HG02884 (cell line): ENCODE measurements around the gene DOCK7.
"Not testable (repeated sequence)": the region's sequence is repeated elsewhere in the genome, so short reads cannot be mapped to it uniquely, and the experiment has no call there.

Experiments used
- ATAC-seq: cut with Tn5 transposase; IDR thresholded peaks from one replicate; pipeline ENCODE4 v1.9.1; 2021; ENCODE audit warnings: mild to moderate bottlenecking, moderate library complexity; ENCODE audit not compliant: unreplicated experiment

The DOCK7 gene

GRCh38 chr1:62610588-62610987, 77.6 kb downstream of the DOCK7 start:
- not testable (repeated sequence) for ATAC-seq

- ATAC-seq, result no peak
Measured at GRCh38 chr1:62608905-62609304, 79.3 kb downstream of the DOCK7 start.

GRCh38 chr1:62601457-62601856, 86.7 kb downstream of the DOCK7 start:
- no peak for ATAC-seq

GRCh38 chr1:62599044-62599443, 89.1 kb downstream of the DOCK7 start:
- no peak for ATAC-seq

GRCh38 chr1:62597281-62597680, 90.9 kb downstream of the DOCK7 start, which contains the start of gene ANGPTL3:
Gene ANGPTL3, plus strand, starts transcription at chr1:62597520. Its CDS starts 47 bp downstream, at chr1:62597567.
- no peak for ATAC-seq

- ATAC-seq, result no peak
Measured at GRCh38 chr1:62595647-62596046, 92.5 kb downstream of the DOCK7 start.

DNA sequence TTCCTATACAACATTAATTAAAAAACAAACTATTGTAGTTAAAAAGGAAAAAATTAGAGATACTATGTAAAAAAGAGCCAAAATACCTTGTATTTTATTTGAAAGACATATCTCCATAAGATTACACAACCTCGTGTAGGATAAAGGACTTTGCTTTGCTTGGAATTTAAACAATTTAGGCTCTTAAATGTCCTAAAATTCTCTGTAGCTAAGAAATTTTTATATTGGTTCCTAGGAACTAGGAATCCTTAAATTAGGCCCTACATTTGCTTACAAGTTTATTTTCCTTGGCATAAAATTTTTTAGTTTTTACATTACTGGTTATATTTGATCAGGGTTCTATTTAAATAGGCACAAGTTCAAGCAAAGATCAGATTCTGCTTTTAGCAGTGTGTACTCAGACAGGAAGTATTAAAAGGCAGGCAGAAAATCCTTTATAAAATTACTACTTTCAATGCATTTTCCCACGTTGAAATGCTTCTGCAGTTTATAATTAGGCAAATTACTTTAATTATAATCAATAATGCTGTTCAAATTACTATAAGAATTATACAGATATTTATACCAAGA, 94.3 kb downstream of the DOCK7 start:
- ATAC-seq, result no peak

DNA sequence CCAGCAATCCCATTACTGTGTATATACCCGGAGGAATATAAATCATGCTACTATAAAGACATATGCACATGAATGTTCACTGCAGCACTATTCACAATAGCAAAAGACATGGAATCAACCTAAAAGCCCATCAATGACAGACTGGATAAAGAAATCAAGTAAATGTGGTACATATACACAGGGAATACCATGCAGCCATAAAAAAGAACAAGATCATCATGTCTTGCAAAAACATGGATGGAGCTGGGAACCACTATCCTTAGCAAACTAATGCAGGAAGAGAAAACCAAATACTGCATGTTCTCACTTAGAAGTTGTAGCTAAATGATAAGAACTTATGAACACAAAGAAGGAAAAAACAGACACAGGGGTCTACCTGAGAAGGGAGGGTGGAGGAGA, 97.2 kb downstream of the DOCK7 start:
- ATAC-seq, result no peak

DNA sequence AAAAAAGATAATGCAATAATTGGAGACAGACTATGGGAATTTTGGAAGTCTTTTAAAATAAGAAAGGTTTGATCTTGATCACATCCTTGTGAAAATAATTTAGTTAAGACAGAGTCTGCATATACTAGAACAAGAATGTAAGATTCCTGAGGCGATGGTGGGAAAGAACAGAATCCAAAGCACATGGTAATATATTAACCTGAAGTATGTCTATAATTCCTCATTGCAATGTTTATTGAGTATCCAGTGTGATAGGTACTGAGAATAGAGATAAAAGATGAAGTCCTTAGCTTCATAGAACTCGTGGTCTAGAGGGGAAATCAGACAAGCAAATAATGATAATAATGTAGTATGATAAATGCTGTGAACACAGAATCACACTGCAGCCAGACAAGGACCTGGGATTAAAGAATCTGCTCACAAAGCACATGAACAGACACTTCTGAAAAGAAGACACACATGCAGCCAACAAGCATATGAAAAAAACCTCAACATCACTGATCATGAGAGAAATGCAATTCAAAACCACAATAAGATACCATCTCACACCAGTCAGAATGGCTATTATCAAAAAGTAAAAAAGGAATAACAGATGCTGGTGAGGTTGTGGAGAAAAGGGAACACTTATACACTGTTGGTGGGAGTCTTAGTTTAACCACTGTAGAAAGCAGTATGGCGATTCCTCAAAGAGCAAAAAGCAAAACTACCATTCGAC, 97.8 kb downstream of the DOCK7 start:
- no peak for ATAC-seq

- no peak for ATAC-seq
Measured at GRCh38 chr1:62589321-62589720, 98.9 kb downstream of the DOCK7 start.

DNA sequence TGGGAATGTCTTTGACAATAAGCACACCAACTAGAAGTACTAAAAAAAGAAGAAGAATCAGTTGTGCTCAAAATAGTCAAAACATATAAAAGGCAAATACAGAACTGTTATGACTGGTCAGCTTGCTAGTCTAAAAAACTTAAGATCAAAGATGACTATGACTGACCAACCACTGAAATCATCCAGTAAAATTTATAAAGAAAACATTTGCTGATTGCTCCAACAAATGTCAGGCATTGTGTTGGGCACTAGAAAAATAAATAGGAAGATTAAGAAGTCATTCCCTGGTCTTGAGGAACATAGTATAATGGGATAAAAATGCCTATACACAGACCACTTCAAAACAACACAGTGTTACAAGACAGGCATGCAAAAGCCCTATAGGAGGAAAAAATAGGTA, 100.2 kb downstream of the DOCK7 start:
- ATAC-seq, result no peak

DNA sequence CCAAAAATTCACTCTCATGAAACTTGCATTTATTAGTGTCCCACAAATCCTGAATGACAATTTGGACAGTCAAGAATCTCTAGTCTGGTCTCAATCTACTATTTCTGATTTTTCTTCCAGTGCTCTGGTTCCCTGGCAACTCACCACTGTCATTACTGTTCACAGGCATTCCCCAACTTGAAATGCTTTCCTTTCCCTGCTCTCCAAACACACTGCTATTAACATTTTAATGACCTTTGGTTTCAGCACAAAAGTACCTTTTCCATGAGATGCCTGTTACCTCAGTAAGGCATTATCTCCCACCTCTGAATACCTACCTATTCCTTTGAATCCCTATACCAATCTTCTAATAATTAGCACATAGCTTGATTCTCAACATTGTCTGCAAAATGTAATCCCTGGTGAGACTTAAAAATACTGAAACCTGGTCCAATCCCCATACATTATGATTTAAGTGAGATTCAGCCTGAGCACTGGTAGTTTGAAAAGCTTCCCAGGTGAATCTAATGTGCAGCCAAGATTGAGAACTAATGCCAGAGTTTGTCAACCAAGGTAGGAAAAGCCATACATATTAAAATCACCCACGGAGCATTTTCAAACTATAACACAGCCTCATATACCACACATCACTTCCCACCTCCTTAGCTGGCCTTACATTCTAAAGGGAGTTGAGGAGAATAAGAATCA, 102.6 kb downstream of the DOCK7 start:
- ATAC-seq, result no peak

DNA sequence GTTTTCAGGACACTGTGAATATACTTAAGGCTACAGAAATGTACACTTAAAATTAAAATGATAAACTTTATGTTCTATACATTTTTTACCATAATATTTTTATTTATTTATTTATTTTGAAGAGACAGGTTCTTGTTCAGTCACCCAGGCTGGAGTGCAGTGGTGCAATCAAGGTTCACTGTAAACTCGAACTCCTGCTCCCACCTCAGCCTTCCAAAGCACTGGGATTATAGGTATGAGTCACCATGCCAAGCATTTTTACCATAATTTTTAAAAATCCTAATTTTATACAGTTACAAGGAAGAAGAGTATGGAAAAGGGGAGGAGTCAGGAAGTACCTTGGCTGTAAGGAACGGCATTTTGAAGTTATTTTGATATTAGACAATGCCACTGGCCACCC, 114.5 kb downstream of the DOCK7 start:
- no peak for ATAC-seq

DNA sequence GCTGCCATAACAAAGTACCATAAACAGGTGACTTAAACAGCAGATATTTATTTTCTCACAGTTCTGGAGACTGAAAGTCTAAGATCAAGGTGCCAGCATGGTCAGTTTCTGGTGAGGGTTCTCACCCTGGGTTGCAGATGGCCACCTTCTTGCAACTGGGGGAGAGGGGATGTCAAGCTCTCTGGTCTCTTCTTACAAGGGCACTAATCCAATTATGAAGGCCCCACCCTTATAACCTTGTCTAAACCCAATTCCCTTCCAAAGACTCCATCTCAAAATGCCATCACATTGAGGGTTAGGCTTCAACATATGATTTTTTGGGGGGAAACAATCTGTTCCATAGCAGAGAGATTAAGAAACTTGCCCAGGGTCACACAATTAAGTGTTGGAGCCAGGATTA, 115.7 kb downstream of the DOCK7 start:
- no peak for ATAC-seq

- not testable (repeated sequence) for ATAC-seq
Measured at GRCh38 chr1:62571517-62571916, 116.7 kb downstream of the DOCK7 start.

GRCh38 chr1:62567926-62568325, 120.3 kb downstream of the DOCK7 start:
- not testable (repeated sequence) for ATAC-seq

DNA sequence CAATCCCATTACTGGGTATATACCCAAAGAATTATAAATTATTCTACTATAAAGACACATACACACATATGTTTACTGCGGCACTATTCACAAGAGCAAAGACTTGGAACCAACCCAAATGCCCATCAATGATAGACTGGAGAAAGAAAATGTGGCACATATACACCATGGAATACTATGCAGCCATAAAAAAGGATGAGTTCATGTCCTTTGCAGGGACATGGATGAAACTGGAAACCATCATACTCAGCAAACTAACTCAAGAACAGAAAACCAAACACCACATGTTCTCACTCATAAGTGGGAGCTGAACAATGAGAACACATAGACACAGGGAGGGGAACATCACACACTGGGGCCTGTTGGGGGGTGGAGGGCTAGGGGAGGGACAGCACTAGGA, 121.0 kb downstream of the DOCK7 start:
- not testable (repeated sequence) for ATAC-seq

DNA sequence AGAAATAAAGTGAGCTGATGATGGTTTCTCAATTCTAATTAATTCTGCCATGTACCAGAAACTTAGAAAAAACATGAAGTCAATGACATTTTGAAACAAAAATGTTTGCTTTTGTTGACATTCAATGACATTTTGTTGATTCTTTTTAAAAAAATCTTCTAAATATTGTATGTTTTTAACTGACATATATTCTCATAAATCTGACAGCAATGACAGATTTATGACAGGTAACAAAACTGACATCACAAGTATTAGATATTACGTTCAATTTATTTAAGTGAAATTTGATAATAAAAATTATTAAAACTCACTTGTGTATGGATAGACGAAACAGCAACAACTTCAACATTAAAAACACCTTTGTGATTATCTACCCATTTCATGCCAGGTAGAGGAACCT, 126.9 kb downstream of the DOCK7 start:
- no peak for ATAC-seq

GRCh38 chr1:62544570-62544969, 143.6 kb downstream of the DOCK7 start:
- no peak for ATAC-seq

DNA sequence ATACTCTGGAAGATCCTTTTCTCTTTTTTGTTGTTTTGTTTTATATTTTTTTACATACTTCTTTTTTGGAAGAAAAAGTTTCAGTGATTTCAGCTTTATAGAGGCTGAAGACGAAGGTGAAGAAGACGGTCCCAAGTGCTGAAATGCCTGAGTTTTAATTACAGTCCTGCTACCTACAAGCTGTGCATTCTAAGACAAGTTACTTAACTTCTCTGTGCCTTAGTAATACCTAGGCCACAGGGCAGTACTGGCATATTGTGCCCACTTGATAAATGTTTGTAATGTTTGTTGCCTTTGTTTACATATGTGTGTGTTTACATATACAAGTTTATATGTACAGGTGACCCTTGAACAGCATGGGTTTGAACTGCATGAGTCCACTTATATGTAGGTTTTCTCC, 147.1 kb downstream of the DOCK7 start:
- no peak for ATAC-seq

DNA sequence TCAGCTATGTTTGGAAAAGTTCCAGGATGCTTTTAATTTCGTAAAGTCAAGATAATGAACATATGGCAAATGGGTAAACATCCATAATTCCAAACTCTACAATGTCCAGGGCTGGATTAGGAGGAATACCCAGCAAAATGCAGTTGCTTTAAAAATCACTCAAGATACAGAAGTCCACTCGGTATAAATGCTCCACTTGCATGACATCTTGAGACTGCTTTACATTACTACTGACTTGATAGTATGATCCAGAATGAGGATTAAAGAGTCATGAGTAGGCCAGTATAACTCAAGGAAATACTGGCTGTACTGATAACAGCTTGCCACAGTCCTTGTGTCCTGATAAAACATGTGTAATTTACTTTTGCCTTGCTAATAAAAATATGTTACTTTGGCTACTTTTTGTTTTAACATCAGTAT, 149.1 kb downstream of the DOCK7 start:
- no peak for ATAC-seq

DNA sequence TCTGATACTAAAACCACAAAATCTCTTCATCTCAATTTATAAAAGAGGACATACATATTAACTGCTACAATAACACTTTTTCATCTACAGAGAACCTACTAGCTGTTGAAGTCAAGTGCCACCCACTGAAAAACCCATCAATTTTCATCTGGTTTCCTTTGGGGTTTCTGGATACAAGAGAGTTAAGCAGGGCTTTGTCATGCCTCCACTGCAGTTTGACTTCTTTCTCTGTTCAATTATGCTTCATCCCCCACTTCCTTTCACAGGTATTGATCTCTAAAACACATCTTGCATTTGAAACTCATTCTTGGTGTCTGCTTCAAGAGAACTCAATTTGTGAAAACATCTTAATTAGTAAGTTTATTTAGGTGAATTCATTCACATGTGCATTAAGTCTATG, 151.3 kb downstream of the DOCK7 start:
- ATAC-seq, result no peak
